Measurements from ENCODE around the gene KLHL25. TPM values are rescaled to one million over a fixed set of nuclear protein-coding genes. Genes with fewer than 3 reads are reported as not detected.

Gene KLHL25
- total RNA-seq, 1 donor from 2014 or later, result 4.7 TPM

DNA sequence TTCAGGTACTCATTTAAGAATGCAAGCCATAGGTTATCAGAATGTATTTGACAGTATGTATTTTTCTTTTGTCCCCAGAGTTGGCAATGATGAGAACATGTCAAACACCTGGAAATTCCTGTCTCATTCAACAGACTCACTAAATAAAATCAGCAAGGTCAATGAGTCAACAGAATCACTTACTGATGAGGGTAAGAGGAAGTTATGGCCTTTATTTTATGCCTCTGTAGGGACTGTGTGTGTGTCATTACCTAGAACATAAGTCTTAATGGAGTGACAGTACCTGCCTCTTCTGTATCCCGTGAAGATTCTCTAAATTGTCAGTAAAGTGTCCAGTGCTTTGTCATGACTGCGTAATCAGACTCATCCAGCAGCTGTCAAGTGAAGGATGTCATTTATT lies 77.5 kb downstream of the KLHL25 start:
- no peak for DNase-seq
- Histone ChIP-seq H3K9me3 (no peaks in the 10 kb centered on the region), H3K4me1 (no peaks in the 10 kb centered on the region), H3K4me3 (no peak overlapping the region), H3K27me3 (no peaks in the 10 kb centered on the region), H3K27ac (no peak overlapping the region), H3K36me3 (peaks cover 100% of the 10 kb centered on the region)
- intact Hi-C loops (cut with DNase I), result no loop called here
- TF ChIP-seq, protein P1, sequence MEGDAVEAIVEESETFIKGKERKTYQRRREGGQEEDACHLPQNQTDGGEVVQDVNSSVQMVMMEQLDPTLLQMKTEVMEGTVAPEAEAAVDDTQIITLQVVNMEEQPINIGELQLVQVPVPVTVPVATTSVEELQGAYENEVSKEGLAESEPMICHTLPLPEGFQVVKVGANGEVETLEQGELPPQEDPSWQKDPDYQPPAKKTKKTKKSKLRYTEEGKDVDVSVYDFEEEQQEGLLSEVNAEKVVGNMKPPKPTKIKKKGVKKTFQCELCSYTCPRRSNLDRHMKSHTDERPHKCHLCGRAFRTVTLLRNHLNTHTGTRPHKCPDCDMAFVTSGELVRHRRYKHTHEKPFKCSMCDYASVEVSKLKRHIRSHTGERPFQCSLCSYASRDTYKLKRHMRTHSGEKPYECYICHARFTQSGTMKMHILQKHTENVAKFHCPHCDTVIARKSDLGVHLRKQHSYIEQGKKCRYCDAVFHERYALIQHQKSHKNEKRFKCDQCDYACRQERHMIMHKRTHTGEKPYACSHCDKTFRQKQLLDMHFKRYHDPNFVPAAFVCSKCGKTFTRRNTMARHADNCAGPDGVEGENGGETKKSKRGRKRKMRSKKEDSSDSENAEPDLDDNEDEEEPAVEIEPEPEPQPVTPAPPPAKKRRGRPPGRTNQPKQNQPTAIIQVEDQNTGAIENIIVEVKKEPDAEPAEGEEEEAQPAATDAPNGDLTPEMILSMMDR (IDR thresholded peaks at IDR 0.05), result no peak
- no peak for ATAC-seq

DNA sequence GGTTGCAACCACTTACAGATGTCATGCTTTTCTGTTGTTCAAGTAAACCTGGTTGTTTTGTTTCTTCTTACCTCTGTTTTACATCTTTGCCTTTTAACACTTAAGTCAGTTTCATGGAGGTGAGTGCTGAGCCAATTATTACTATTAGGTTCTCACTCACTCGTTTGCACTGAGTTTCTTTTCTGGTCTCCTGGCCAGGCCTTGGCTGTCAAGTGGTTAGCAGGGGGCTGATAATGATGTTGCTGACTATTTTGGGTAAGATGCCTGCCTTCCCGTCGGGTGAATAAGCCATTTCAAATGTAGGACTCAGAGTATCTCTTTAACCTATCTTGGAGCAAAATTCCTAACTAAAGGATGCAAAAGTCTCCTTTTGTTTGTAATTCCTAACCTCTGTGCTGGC lies 78.5 kb downstream of the KLHL25 start:
- H3K9me3 ChIP-seq, result no peaks in the 10 kb centered on the region
- no peak overlapping the region for H3K27ac ChIP-seq
- intact Hi-C loops (cut with DNase I), result no loop called here
- ATAC-seq, result no peak
- H3K4me3 ChIP-seq, result no peak overlapping the region
- H3K4me1 ChIP-seq, result no peaks in the 10 kb centered on the region
- no peak for DNase-seq
- no peaks in the 10 kb centered on the region for H3K27me3 ChIP-seq
- H3K36me3 ChIP-seq, result peaks cover 100% of the 10 kb centered on the region
- TF ChIP-seq, protein P1 (IDR thresholded peaks at IDR 0.05), result no peak

DNA sequence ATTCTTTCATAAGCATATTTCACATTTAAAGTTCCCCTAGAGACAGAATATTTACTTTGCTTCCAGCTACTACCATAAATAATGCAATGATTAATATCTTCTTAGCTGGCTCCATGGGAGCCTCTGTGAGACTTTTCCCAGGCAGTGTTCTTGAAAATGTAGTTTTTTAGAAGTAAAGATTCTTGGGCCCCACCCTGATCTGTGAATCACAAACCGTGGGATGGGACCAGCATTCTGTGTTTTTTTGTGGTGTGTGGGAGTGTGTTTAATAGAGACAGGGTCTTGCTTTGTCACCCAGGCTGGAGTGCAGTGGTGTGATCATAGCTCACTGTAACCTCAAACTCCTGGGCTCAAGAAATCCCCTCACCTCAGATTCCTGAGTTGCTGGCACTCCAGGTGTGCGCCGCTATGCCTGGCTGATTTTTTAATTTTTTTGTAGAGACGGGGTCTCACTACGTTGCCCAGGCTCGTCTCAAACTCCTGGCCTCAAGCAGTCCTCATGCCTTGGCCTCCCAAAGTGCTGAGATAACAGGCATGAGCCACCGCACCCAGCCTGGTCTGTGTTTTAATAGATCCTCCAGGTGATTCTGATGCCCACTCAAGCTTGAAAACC lies 83.0 kb downstream of the KLHL25 start:
- TF ChIP-seq, protein P1 (IDR thresholded peaks at IDR 0.05), result no peak
- Histone ChIP-seq H3K27me3 (no peaks in the 10 kb centered on the region), H3K9me3 (no peaks in the 10 kb centered on the region), H3K36me3 (peaks cover 86% of the 10 kb centered on the region), H3K4me3 (no peak overlapping the region), H3K4me1 (peaks cover 19% of the 10 kb centered on the region), H3K27ac (no peak overlapping the region)
- ATAC-seq (no peak), DNase-seq (no peak)
- intact Hi-C loops (cut with DNase I), result no loop called here

DNA sequence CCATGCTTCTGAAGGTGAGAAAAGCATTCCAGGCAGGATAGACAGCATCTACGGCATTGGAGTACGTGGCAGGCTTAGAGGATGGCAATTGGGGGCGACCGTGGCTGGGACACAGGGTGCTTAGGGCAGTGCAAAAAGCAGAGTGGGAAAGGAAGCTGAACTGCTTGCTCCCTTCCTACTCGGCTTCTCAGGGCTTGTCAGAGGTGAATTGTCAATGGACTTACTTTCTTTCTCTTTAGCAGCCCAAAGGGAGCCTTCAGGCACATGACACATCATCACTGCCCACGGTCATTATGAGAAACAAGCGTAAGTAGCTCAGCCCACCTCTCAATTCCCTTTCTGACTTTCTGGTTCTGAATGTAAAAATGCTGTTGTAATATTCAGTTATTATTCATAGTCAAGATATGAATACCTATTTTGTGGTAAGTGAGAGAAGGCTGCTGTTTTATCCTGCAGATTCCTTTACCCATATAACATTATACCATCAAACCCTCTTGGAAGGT lies 84.3 kb downstream of the KLHL25 start:
- no peaks in the 10 kb centered on the region for H3K27me3 ChIP-seq
- H3K4me1 ChIP-seq, result peaks cover 32% of the 10 kb centered on the region
- no peak overlapping the region for H3K27ac ChIP-seq
- intact Hi-C loops (cut with DNase I), result no loop called here
- TF ChIP-seq, protein P1 (IDR thresholded peaks at IDR 0.05), result no peak
- DNase-seq (no peak), ATAC-seq (no peak)
- peaks cover 73% of the 10 kb centered on the region for H3K36me3 ChIP-seq
- H3K4me3 ChIP-seq, result no peak overlapping the region
- H3K9me3 ChIP-seq, result no peaks in the 10 kb centered on the region

Small RNA genes lying within 50 kb of the gene (microRNA-seq; reads per million reads assigned to microRNA genes)
- gene MIR1276 (ENCODE audit: borderline microRNAs expressed), result not detected
- gene MIR548AP (ENCODE audit: borderline microRNAs expressed), result not detected

Data from upper lobe of right lung (tissue), 1 donor.